AG09319 (cell line): ENCODE measurements around the gene C4BPB.

Experiments
- DNase-seq: peaks from one replicate; pipeline ENCODE4 v3.0.0-alpha.2; 2010; ENCODE audit warnings: low read depth; ENCODE audit errors: extremely low read depth
- TF ChIP-seq, protein P1 (sequence below): IDR thresholded peaks from 2 replicates; pipeline ENCODE4 v1.5.1; 2011; ENCODE audit warnings: low read depth, mild to moderate bottlenecking, inconsistent platforms, low read length, moderate library complexity

Gene C4BPB

DNA sequence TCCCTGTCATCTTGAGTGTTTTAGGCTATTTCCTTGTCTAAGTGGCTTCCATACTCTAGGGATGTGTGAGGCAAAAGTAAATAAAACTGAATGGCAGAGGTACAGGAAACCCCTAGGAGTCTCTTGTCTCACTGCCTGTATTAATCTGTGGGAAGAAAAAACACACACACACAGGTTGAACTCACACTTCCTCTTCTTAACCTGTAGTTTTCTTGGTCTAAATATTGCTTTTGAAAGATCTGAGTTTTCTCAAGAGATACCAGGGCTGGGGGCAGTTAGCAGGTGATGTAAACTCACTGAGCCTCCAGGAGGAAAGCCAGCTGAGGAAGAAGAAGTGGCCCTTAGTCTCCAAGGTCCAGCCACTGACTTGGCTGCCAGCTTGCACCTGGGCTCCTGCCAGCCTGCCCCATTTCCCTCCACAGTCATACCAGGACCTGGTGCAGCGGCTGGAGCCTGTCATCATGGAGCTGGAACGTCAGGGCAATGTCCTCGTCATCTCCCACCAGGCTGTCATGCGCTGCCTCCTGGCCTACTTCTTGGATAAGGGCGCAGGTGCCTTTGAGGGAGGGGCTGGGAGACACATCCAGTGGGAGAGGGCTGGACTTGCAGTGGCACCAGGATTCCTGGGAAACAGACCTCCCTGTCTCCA is 18.7 kb upstream of the C4BPB start:
- DNase-seq, result no peak
- TF ChIP-seq, protein P1, sequence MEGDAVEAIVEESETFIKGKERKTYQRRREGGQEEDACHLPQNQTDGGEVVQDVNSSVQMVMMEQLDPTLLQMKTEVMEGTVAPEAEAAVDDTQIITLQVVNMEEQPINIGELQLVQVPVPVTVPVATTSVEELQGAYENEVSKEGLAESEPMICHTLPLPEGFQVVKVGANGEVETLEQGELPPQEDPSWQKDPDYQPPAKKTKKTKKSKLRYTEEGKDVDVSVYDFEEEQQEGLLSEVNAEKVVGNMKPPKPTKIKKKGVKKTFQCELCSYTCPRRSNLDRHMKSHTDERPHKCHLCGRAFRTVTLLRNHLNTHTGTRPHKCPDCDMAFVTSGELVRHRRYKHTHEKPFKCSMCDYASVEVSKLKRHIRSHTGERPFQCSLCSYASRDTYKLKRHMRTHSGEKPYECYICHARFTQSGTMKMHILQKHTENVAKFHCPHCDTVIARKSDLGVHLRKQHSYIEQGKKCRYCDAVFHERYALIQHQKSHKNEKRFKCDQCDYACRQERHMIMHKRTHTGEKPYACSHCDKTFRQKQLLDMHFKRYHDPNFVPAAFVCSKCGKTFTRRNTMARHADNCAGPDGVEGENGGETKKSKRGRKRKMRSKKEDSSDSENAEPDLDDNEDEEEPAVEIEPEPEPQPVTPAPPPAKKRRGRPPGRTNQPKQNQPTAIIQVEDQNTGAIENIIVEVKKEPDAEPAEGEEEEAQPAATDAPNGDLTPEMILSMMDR, result no peak

DNA sequence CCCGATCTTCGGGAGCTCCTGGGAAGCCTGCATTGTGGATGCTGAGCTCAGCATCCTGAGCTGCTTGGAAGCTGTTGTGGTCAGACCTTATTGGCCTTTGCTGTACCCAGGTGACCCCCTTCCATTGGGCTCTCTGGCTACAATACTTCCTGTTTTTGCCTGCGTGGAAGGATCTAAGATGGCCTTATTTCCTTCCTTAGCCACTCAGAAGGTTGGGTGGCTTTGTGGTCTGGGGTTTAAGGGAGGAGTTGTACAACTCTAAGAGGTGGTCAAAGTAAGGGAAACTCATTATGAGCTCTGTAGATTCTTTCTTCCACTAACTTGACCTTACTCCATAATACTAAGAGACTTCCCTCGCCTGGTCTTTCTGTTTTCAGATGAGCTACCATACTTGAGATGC is 17.8 kb upstream of the C4BPB start:
- DNase-seq, result no peak
- TF ChIP-seq, protein P1, result no peak

DNA sequence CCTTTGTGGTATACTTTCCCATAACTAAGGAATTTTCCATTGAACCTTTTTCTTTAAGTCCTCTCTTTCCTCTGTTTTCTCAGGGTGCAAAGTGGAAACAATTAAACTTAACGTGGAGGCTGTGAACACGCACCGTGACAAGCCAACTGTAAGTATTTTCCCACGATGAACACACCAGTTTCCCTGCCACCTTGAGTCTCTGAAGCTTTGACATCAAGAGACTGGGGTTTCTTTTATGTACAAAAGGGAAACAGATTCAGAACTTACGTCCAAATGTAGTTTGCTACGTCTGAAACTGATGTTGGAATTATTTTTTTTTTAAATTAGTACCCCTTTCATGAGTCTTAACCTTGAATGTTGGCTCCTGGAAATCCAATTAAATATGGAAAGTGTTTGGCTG is 17.2 kb upstream of the C4BPB start:
- TF ChIP-seq, protein P1, result no peak
- no peak for DNase-seq

DNA sequence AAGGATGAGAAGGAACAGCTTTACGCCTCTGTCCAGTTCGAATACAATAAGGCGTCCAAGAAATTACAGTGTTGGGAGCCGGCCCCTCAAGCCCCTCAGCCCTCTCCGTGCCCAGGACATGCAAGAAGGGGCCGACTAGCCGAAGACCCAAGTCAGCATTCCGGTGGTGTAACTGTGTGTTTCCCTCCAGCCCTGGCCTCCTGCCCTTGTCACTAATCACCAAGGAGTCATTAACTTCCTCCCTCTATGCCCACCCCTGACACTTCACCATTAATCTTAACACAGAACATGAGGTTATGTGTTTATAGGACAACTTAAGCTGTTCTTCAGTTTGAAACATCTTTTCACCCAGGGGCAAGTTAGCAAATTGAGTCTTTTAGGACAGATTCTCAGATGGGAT is 16.4 kb upstream of the C4BPB start:
- TF ChIP-seq, protein P1, result no peak
- no peak for DNase-seq

DNA sequence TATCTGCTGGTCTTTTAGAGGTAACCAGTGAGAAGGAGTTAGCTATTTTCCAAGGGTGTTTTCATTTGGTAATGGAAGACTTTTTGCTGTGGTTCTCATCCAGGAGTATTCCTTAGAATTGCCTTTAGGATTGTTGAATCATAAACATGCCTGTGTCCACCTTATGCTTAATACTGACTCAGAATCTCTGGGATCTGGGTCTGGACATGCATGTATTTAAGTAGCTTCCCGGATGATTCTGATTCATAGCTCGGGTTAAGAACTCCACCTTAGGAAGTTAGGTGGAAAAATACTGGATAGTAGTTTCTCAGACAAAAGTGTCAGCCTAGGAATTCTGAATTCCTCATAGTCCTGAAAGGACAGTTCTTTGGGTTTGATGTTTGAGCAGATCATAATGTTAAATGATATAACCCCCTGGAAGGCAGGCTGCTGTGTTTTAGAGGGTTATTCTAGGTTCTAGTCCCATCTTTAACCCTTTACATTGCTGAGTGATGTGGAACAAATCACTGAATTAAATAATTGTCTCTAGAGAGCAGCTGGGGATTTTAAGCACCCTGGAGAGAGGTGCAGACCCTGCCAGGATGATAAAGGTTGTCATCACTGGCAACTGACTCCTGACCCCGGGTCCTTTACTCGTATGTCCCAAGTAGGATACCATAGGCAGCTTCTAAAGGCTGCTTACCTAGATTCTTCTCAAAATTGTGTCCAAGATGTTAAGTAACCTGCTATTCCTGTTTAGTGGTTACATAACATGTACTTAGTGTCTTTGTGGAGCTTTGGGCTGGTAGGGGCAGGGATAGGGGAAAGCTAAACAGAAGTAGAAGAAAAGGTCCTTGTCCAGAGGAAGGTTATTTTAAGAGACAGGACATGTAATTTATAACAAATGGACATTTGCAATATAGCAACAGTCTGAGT is 14.5 kb upstream of the C4BPB start:
- no peak for DNase-seq
- TF ChIP-seq, protein P1, result no peak

DNA sequence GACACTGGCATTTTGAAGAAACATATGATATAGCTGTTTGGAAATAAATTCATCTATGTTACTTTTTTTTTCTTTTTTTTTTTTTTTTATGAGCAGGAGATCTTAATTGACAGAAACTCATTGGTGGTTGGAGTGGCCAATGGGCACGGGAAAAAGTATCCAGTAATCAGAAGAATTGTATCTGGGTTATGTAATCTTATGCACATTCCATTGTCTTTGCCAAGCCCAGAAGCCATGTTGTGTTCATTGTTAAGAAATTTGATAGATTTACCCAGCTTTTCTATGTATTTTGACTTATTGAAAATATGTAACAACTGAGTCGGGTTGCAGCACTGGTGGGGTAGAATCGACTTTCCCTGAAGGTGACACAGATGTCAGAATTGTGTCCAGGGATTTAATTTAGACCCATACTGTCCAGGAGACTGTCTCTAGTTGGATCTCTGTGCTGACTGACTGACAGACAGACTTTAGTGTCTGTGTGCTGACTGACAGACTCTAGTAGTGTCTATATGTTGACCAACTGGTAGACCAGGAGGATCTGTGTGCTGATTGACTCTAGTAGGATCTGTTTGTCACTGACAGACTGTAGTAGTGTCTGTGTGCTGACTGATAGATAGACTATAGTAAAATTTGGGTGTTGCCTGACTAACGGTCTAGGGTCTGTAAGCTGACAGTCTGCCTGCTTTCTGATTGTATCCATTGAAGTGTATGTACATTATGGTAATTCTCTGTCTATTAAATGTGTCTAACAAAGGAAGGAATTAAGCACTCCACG is 12.3 kb upstream of the C4BPB start:
- TF ChIP-seq, protein P1, result no peak
- no peak for DNase-seq

DNA sequence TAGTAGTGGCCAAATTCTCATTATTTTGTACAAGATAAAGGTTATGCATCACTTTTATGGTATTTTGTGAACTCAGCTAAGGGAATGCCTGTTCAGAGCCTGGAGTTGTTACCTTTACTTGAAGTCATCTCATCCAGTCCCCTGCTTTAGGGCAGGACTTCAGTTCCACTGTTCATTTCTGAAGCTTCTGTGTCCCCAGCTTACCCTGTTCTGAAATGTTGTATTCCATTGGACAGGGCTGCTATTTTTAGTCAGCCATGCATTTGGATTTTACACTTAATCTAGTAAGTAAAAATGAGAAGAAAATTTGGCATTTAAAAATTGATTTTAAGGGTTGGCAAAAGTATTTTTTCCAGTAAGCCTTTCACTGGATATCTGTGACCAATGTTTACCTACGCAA is 11.6 kb upstream of the C4BPB start:
- TF ChIP-seq, protein P1, result no peak
- no peak for DNase-seq
